Measurements from ENCODE around the gene LYRM4.

LYRM4 gene

GRCh38 chr6:5282191-5282623, 21.5 kb upstream of the LYRM4 start:
- in situ Hi-C loops (cut with MboI; ENCODE audit: low sequenced_read_pairs) = no loop called here

GRCh38 chr6:5280920-5281319, 20.2 kb upstream of the LYRM4 start:
- in situ Hi-C loops (cut with MboI; ENCODE audit: low sequenced_read_pairs) = no loop called here

GRCh38 chr6:5279891-5280338, 19.2 kb upstream of the LYRM4 start:
- in situ Hi-C loops (cut with MboI; ENCODE audit: low sequenced_read_pairs) = no loop called here

GRCh38 chr6:5278565-5279120, 17.9 kb upstream of the LYRM4 start:
- in situ Hi-C loops (cut with MboI; ENCODE audit: low sequenced_read_pairs) = no loop called here

GRCh38 chr6:5278047-5278446, 17.3 kb upstream of the LYRM4 start:
- in situ Hi-C loops (cut with MboI; ENCODE audit: low sequenced_read_pairs) = no loop called here

- in situ Hi-C loops (cut with MboI; ENCODE audit: low sequenced_read_pairs) = no loop called here
Measured at GRCh38 chr6:5277589-5277988, 16.8 kb upstream of the LYRM4 start.

GRCh38 chr6:5276581-5276980, 15.8 kb upstream of the LYRM4 start:
- in situ Hi-C loops (cut with MboI; ENCODE audit: low sequenced_read_pairs) = no loop called here

GRCh38 chr6:5275497-5275896, 14.7 kb upstream of the LYRM4 start:
- in situ Hi-C loops (cut with MboI; ENCODE audit: low sequenced_read_pairs) = no loop called here

- in situ Hi-C loops (cut with MboI; ENCODE audit: low sequenced_read_pairs) = no loop called here
Measured at GRCh38 chr6:5274231-5274630, 13.5 kb upstream of the LYRM4 start.

GRCh38 chr6:5271926-5272325, 11.2 kb upstream of the LYRM4 start:
- in situ Hi-C loops (cut with MboI; ENCODE audit: low sequenced_read_pairs) = no loop called here

- in situ Hi-C loops (cut with MboI; ENCODE audit: low sequenced_read_pairs) = no loop called here
Measured at GRCh38 chr6:5270093-5270680, 9.4 kb upstream of the LYRM4 start.

- in situ Hi-C loops (cut with MboI; ENCODE audit: low sequenced_read_pairs) = no loop called here
Measured at GRCh38 chr6:5266423-5266822, 5.7 kb upstream of the LYRM4 start.

- in situ Hi-C loops (cut with MboI; ENCODE audit: low sequenced_read_pairs) = no loop called here
Measured at GRCh38 chr6:5261545-5262109, 877 bp upstream of the LYRM4 start.

GRCh38 chr6:5260111-5260620, 584 bp downstream of the LYRM4 start:
- in situ Hi-C loops (cut with MboI; ENCODE audit: low sequenced_read_pairs) = no loop called here

- in situ Hi-C loops (cut with MboI; ENCODE audit: low sequenced_read_pairs) = no loop called here
Measured at GRCh38 chr6:5259428-5259827, 1.3 kb downstream of the LYRM4 start.

- in situ Hi-C loops (cut with MboI; ENCODE audit: low sequenced_read_pairs) = no loop called here
Measured at GRCh38 chr6:5257400-5257799, 3.4 kb downstream of the LYRM4 start.

- in situ Hi-C loops (cut with MboI; ENCODE audit: low sequenced_read_pairs) = no loop called here
Measured at GRCh38 chr6:5256952-5257351, 3.8 kb downstream of the LYRM4 start.

GRCh38 chr6:5250911-5251310, 9.8 kb downstream of the LYRM4 start:
- in situ Hi-C loops (cut with MboI; ENCODE audit: low sequenced_read_pairs) = no loop called here

- in situ Hi-C loops (cut with MboI; ENCODE audit: low sequenced_read_pairs) = no loop called here
Measured at GRCh38 chr6:5250451-5250850, 10.3 kb downstream of the LYRM4 start.

GRCh38 chr6:5249451-5250122, 11.2 kb downstream of the LYRM4 start:
- in situ Hi-C loops (cut with MboI; ENCODE audit: low sequenced_read_pairs) = no loop called here

- in situ Hi-C loops (cut with MboI; ENCODE audit: low sequenced_read_pairs) = no loop called here
Measured at GRCh38 chr6:5248302-5249098, 12.2 kb downstream of the LYRM4 start.
